ENCODE measurements around the gene NAALADL2. TPM values are rescaled to one million over a fixed set of nuclear protein-coding genes. Genes with fewer than 3 reads are reported as not detected.

Gene NAALADL2
- polyA plus RNA-seq, 2 of the 4 experiments (the other 2 are of a cell fraction) = 0.09 to 0.28 TPM

DNA sequence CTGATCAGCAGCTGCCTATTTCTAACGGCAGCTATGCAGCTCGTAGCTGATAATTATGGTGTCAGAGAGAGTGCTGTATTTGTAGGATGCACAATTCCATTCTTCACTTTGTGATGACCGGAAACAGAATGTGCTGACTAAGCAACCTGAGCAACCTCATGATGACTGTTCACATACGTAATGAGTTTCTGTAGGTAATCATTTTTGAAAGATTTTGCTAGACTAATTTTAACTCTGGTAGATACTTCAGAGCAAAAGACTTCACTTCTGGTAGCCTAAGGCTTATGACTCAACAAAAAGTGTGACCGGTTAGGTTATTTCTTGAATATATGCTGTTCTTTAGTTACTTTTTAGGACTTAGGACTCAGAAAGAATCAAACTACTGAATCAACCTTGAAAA, 567.7 kb downstream of the NAALADL2 start:
- ChIA-PET CTCF (no interaction called here), POLR2A (no interaction called here)
- TF ChIP-seq MAFK (IDR thresholded peaks at IDR 0.05; ENCODE audit: partially characterized antibody) (peak; percentile 91), FOSB (CRISPR knock-in tag; IDR thresholded peaks at IDR 0.05) (no peak)
- Histone ChIP-seq H3K27ac (no peak overlapping the region), H3K4me1 (no peaks in the 10 kb centered on the region), H3K9me3 (no peaks in the 10 kb centered on the region), H3K4me2 (no peak overlapping the region), H3K4me3 (no peak overlapping the region)
- 57% methylated on average over 5 of the region's 5 CpGs for WGBS (ENCODE audit: missing lambda C conversion rate)
- no peak for DNase-seq (ENCODE audit: low read depth in 1 of 2, low spot score in 1 of 2)
- FAIRE-seq = no peak
- no peak for ATAC-seq

- Histone ChIP-seq H3K4me2 (no peak overlapping the region), H3K4me1 (no peaks in the 10 kb centered on the region), H3K4me3 (no peak overlapping the region), H3K27ac (no peak overlapping the region), H3K9me3 (no peaks in the 10 kb centered on the region)
- no peak for FAIRE-seq
- TF ChIP-seq, protein P1, sequence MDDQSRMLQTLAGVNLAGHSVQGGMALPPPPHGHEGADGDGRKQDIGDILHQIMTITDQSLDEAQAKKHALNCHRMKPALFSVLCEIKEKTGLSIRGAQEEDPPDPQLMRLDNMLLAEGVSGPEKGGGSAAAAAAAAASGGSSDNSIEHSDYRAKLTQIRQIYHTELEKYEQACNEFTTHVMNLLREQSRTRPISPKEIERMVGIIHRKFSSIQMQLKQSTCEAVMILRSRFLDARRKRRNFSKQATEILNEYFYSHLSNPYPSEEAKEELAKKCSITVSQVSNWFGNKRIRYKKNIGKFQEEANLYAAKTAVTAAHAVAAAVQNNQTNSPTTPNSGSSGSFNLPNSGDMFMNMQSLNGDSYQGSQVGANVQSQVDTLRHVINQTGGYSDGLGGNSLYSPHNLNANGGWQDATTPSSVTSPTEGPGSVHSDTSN (IDR thresholded peaks at IDR 0.05) = no peak
- TF ChIP-seq KDM1A (IDR thresholded peaks at IDR 0.05; ENCODE audit: low read depth) (no peak), CBX8 (IDR thresholded peaks at IDR 0.05) (no peak), ELK1 (IDR thresholded peaks at IDR 0.05; ENCODE audit: low read depth, low read length) (no peak), ZSCAN20 (CRISPR knock-in tag; IDR thresholded peaks at IDR 0.05) (no peak), HOXA7 (CRISPR knock-in tag; IDR thresholded peaks at IDR 0.05) (no peak), EP300 (IDR thresholded peaks at IDR 0.05) (no peak), RAD21 (conservative IDR thresholded peaks at IDR 0.05 in 1 of 2, IDR thresholded peaks at IDR 0.05 in 1 of 2) (no peak), RFX5 (IDR thresholded peaks at IDR 0.05) (no peak), ESRRA (IDR thresholded peaks at IDR 0.05; ENCODE audit: borderline replicate concordance, low read length) (no peak), HOXB5 (CRISPR knock-in tag; IDR thresholded peaks at IDR 0.05) (no peak), FOSB (CRISPR knock-in tag; IDR thresholded peaks at IDR 0.05) (no peak), E2F6 (IDR thresholded peaks at IDR 0.05; ENCODE audit: borderline replicate concordance, low read depth) (no peak), HOXB13 (CRISPR knock-in tag; IDR thresholded peaks at IDR 0.05; ENCODE audit: low read depth) (no peak), NPAS2 (CRISPR knock-in tag; IDR thresholded peaks at IDR 0.05; ENCODE audit: borderline replicate concordance) (no peak), NR3C1 (IDR thresholded peaks at IDR 0.05) (no peak)
- TF ChIP-seq, protein P2, sequence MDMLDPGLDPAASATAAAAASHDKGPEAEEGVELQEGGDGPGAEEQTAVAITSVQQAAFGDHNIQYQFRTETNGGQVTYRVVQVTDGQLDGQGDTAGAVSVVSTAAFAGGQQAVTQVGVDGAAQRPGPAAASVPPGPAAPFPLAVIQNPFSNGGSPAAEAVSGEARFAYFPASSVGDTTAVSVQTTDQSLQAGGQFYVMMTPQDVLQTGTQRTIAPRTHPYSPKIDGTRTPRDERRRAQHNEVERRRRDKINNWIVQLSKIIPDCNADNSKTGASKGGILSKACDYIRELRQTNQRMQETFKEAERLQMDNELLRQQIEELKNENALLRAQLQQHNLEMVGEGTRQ (IDR thresholded peaks at IDR 0.05) = no peak
- TF ChIP-seq, protein P3, sequence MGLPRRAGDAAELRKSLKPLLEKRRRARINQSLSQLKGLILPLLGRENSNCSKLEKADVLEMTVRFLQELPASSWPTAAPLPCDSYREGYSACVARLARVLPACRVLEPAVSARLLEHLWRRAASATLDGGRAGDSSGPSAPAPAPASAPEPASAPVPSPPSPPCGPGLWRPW (IDR thresholded peaks at IDR 0.05) = no peak
- DNase-seq (ENCODE audit: low read depth in 1 of 2, low spot score in 1 of 2) = no peak
- ATAC-seq = no peak
- ChIA-PET CTCF (no interaction called here), POLR2A (no interaction called here)
Measured at GRCh38 chr3:175428466-175428865, 569.3 kb downstream of the NAALADL2 start.

GRCh38 chr3:175430983-175431773, 572.0 kb downstream of the NAALADL2 start:
- H3K27ac ChIP-seq = no peak overlapping the region
- ATAC-seq (no peak), FAIRE-seq (no peak), DNase-seq (ENCODE audit: low read depth in 1 of 2, low spot score in 1 of 2) (no peak)
- POLR2A ChIA-PET = no interaction called here
- H3K9me3 ChIP-seq = no peaks in the 10 kb centered on the region
- no peak overlapping the region for H3K4me2 ChIP-seq
- H3K4me1 ChIP-seq = no peaks in the 10 kb centered on the region
- CTCF ChIA-PET = no interaction called here
- WGBS (ENCODE audit: missing lambda C conversion rate) = 35% methylated on average over 8 of the region's 8 CpGs
- no peak overlapping the region for H3K4me3 ChIP-seq
- TF ChIP-seq, protein P4, sequence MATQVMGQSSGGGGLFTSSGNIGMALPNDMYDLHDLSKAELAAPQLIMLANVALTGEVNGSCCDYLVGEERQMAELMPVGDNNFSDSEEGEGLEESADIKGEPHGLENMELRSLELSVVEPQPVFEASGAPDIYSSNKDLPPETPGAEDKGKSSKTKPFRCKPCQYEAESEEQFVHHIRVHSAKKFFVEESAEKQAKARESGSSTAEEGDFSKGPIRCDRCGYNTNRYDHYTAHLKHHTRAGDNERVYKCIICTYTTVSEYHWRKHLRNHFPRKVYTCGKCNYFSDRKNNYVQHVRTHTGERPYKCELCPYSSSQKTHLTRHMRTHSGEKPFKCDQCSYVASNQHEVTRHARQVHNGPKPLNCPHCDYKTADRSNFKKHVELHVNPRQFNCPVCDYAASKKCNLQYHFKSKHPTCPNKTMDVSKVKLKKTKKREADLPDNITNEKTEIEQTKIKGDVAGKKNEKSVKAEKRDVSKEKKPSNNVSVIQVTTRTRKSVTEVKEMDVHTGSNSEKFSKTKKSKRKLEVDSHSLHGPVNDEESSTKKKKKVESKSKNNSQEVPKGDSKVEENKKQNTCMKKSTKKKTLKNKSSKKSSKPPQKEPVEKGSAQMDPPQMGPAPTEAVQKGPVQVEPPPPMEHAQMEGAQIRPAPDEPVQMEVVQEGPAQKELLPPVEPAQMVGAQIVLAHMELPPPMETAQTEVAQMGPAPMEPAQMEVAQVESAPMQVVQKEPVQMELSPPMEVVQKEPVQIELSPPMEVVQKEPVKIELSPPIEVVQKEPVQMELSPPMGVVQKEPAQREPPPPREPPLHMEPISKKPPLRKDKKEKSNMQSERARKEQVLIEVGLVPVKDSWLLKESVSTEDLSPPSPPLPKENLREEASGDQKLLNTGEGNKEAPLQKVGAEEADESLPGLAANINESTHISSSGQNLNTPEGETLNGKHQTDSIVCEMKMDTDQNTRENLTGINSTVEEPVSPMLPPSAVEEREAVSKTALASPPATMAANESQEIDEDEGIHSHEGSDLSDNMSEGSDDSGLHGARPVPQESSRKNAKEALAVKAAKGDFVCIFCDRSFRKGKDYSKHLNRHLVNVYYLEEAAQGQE (IDR thresholded peaks at IDR 0.05) = no peak
- TF ChIP-seq POLR2A (IDR thresholded peaks at IDR 0.05; ENCODE audit: low read length) (no peak), SMC3 (IDR thresholded peaks at IDR 0.05) (no peak), TFCP2L1 (CRISPR knock-in tag; IDR thresholded peaks at IDR 0.05) (no peak)
- TF ChIP-seq, protein P3 (IDR thresholded peaks at IDR 0.05) = no peak

Measured in A549 (cell line).